Choroid plexus epithelial cell (primary cell): ENCODE results near the gene RTKN2.

Source experiments
- DNase-seq: peaks from one replicate; pipeline ENCODE4 v3.0.0-alpha.2; 2010; ENCODE audit warnings: low read depth
- H3K4me3 ChIP-seq: 2 replicates; pipeline ENCODE4 v1.5.1; 2011; ENCODE audit warnings: low read depth, mild to moderate bottlenecking, control low read depth, low read length, moderate library complexity
- TF ChIP-seq, protein P1 (sequence below): conservative IDR thresholded peaks from 2 replicates; pipeline ENCODE4 v1.5.1; 2011; ENCODE audit warnings: low read depth, mild to moderate bottlenecking, control low read depth, inconsistent platforms, low read length, moderate library complexity

RTKN2 gene

GRCh38 chr10:62166331-62167131 lies 102.1 kb downstream of the RTKN2 start:
- peak; percentile 19 for DNase-seq
- TF ChIP-seq, protein P1, sequence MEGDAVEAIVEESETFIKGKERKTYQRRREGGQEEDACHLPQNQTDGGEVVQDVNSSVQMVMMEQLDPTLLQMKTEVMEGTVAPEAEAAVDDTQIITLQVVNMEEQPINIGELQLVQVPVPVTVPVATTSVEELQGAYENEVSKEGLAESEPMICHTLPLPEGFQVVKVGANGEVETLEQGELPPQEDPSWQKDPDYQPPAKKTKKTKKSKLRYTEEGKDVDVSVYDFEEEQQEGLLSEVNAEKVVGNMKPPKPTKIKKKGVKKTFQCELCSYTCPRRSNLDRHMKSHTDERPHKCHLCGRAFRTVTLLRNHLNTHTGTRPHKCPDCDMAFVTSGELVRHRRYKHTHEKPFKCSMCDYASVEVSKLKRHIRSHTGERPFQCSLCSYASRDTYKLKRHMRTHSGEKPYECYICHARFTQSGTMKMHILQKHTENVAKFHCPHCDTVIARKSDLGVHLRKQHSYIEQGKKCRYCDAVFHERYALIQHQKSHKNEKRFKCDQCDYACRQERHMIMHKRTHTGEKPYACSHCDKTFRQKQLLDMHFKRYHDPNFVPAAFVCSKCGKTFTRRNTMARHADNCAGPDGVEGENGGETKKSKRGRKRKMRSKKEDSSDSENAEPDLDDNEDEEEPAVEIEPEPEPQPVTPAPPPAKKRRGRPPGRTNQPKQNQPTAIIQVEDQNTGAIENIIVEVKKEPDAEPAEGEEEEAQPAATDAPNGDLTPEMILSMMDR: no peak
- no peak overlapping the region for H3K4me3 ChIP-seq

GRCh38 chr10:62165803-62166202 lies 102.8 kb downstream of the RTKN2 start:
- TF ChIP-seq, protein P1: no peak
- H3K4me3 ChIP-seq: no peak overlapping the region
- no peak for DNase-seq

GRCh38 chr10:62163024-62163423 lies 105.6 kb downstream of the RTKN2 start:
- no peak for DNase-seq
- no peak overlapping the region for H3K4me3 ChIP-seq
- TF ChIP-seq, protein P1: no peak

GRCh38 chr10:62162261-62162981 lies 106.2 kb downstream of the RTKN2 start:
- DNase-seq: no peak
- H3K4me3 ChIP-seq: no peak overlapping the region
- TF ChIP-seq, protein P1: no peak

GRCh38 chr10:62159351-62159750 lies 109.3 kb downstream of the RTKN2 start:
- no peak for DNase-seq
- TF ChIP-seq, protein P1: no peak
- H3K4me3 ChIP-seq: no peak overlapping the region

DNA sequence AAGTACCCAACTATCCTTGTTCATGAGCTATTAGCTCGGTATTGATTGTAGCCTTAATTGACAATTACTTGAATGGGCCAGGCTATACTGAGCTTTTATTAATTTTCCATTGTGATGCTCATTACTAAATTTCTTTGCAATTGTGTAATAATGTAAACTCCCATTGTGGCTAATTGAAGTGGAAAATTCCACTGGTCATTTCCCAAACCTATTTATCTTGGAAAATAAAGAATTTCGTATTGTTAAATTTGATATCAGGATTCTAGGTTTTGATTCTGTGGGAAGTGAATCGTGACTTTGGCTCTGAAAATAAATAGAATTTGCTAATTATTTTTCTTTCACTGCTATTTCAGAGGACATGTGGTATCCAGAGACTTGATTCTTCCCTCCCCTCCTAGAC lies 111.0 kb downstream of the RTKN2 start:
- H3K4me3 ChIP-seq: no peak overlapping the region
- TF ChIP-seq, protein P1: no peak
- no peak for DNase-seq
